Measurements from ENCODE around the gene APIP.

The APIP gene

GRCh38 chr11:34881900-34882299 is 34.3 kb downstream of the APIP start:
- H3K79me2 ChIP-seq (ENCODE audit: insufficient read depth, low read length): no peaks in the 10 kb centered on the region
- peaks cover 10% of the 10 kb centered on the region for H3K36me3 ChIP-seq (ENCODE audit: insufficient read depth, low read length)
- H3F3A ChIP-seq (ENCODE audit: insufficient read depth, low read length): no peaks in the 10 kb centered on the region
- H3K9me2 ChIP-seq (ENCODE audit: low read depth, low read length): no peaks in the 10 kb centered on the region
- H3K9ac ChIP-seq (ENCODE audit: low read length): no peak overlapping the region
- H3K4me1 ChIP-seq (ENCODE audit: insufficient read depth, low read length, severe bottlenecking): no peaks in the 10 kb centered on the region
- H3K4me3 ChIP-seq (ENCODE audit: low read depth, low read length, poor library complexity, severe bottlenecking): no peak overlapping the region
- no peak overlapping the region for H3K4me2 ChIP-seq (ENCODE audit: low read length)
- no peak overlapping the region for H3K27ac ChIP-seq (ENCODE audit: low read depth, low read length, poor library complexity, severe bottlenecking)
- H3K9me3 ChIP-seq (ENCODE audit: low read length): no peaks in the 10 kb centered on the region
- no peaks in the 10 kb centered on the region for H4K20me1 ChIP-seq (ENCODE audit: insufficient read depth, low read length)
- H3K27me3 ChIP-seq (ENCODE audit: insufficient read depth, low read length): no peaks in the 10 kb centered on the region
- TF ChIP-seq, protein P1, sequence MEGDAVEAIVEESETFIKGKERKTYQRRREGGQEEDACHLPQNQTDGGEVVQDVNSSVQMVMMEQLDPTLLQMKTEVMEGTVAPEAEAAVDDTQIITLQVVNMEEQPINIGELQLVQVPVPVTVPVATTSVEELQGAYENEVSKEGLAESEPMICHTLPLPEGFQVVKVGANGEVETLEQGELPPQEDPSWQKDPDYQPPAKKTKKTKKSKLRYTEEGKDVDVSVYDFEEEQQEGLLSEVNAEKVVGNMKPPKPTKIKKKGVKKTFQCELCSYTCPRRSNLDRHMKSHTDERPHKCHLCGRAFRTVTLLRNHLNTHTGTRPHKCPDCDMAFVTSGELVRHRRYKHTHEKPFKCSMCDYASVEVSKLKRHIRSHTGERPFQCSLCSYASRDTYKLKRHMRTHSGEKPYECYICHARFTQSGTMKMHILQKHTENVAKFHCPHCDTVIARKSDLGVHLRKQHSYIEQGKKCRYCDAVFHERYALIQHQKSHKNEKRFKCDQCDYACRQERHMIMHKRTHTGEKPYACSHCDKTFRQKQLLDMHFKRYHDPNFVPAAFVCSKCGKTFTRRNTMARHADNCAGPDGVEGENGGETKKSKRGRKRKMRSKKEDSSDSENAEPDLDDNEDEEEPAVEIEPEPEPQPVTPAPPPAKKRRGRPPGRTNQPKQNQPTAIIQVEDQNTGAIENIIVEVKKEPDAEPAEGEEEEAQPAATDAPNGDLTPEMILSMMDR (IDR thresholded peaks at IDR 0.05; ENCODE audit: low read length): no peak
- no peak for TF ChIP-seq EZH2 (IDR thresholded peaks at IDR 0.05; ENCODE audit: borderline replicate concordance, low read length)
- no peak overlapping the region for H2AFZ ChIP-seq (ENCODE audit: low read length)

- H4K20me1 ChIP-seq (ENCODE audit: insufficient read depth, low read length): no peaks in the 10 kb centered on the region
Measured at GRCh38 chr11:34877375-34877975, 38.7 kb downstream of the APIP start.

DNA sequence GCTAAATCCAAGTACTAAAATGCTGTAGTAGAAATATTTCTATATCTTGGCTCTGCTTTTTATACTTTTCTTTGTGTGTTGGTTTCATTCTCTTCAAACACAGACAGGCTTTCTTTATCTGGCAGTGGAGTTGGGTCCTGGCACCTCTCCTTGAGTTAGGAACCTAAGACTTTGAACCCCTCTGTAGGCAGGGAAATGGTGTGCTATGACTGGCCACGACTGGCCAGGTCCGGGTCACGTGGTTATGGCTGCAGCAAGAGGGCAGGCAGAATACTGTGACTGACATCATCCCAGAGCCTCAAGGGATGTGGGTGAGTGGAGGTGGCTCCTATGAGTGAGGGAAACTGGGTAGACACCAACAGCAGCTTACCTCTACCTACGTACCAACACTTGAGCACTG is 42.0 kb downstream of the APIP start:
- Histone ChIP-seq H4K20me1 (ENCODE audit: insufficient read depth, low read length) (no peaks in the 10 kb centered on the region), H3K9me3 (ENCODE audit: low read length) (no peaks in the 10 kb centered on the region), H3K9me2 (ENCODE audit: low read depth, low read length) (no peaks in the 10 kb centered on the region), H3K4me3 (ENCODE audit: low read depth, low read length, poor library complexity, severe bottlenecking) (no peak overlapping the region), H3K36me3 (ENCODE audit: insufficient read depth, low read length) (no peaks in the 10 kb centered on the region), H3K27ac (ENCODE audit: low read depth, low read length, poor library complexity, severe bottlenecking) (no peak overlapping the region), H2AFZ (ENCODE audit: low read length) (no peak overlapping the region), H3K79me2 (ENCODE audit: insufficient read depth, low read length) (no peaks in the 10 kb centered on the region), H3K4me2 (ENCODE audit: low read length) (no peak overlapping the region), H3K27me3 (ENCODE audit: insufficient read depth, low read length) (no peaks in the 10 kb centered on the region), H3K9ac (ENCODE audit: low read length) (no peak overlapping the region), H3F3A (ENCODE audit: insufficient read depth, low read length) (no peaks in the 10 kb centered on the region), H3K4me1 (ENCODE audit: insufficient read depth, low read length, severe bottlenecking) (no peaks in the 10 kb centered on the region)
- TF ChIP-seq EZH2 (IDR thresholded peaks at IDR 0.05; ENCODE audit: borderline replicate concordance, low read length): no peak
- TF ChIP-seq, protein P1 (IDR thresholded peaks at IDR 0.05; ENCODE audit: low read length): no peak

More at GRCh38 chr11:34877375-34877975, 38.7 kb downstream of the APIP start:
- H3K9ac ChIP-seq (ENCODE audit: low read length): no peak overlapping the region
- no peak overlapping the region for H3K4me3 ChIP-seq (ENCODE audit: low read depth, low read length, poor library complexity, severe bottlenecking)
- H3K9me2 ChIP-seq (ENCODE audit: low read depth, low read length): no peaks in the 10 kb centered on the region
- no peak overlapping the region for H3K4me2 ChIP-seq (ENCODE audit: low read length)
- H3K4me1 ChIP-seq (ENCODE audit: insufficient read depth, low read length, severe bottlenecking): no peaks in the 10 kb centered on the region
- no peaks in the 10 kb centered on the region for H3F3A ChIP-seq (ENCODE audit: insufficient read depth, low read length)
- H3K36me3 ChIP-seq (ENCODE audit: insufficient read depth, low read length): peaks cover 9% of the 10 kb centered on the region
- no peaks in the 10 kb centered on the region for H3K9me3 ChIP-seq (ENCODE audit: low read length)
- no peak overlapping the region for H2AFZ ChIP-seq (ENCODE audit: low read length)
- H3K27ac ChIP-seq (ENCODE audit: low read depth, low read length, poor library complexity, severe bottlenecking): no peak overlapping the region
- H3K79me2 ChIP-seq (ENCODE audit: insufficient read depth, low read length): no peaks in the 10 kb centered on the region
- TF ChIP-seq, protein P1 (IDR thresholded peaks at IDR 0.05; ENCODE audit: low read length): no peak
- no peak for TF ChIP-seq EZH2 (IDR thresholded peaks at IDR 0.05; ENCODE audit: borderline replicate concordance, low read length)
- no peaks in the 10 kb centered on the region for H3K27me3 ChIP-seq (ENCODE audit: insufficient read depth, low read length)
